Stomach (tissue), 9 donors: ENCODE results near the gene ZC3H14. TPM values are rescaled to one million over a fixed set of nuclear protein-coding genes. Genes with fewer than 3 reads are reported as not detected.
"Not testable (repeated sequence)": the region's sequence is repeated elsewhere in the genome, so short reads cannot be mapped to it uniquely, and the experiment has no call there.

Experiments
- DNase-seq, 2 donors: peaks; one replicate each; pipeline versions ENCODE4 v3.0.0 to v3.0.0-alpha.2; 2013 to 2019
- H3K27ac ChIP-seq, 5 donors: fragments of 200-600 bp in 4 of 5; sonication (generic) in 4 of 5; one replicate each; pipeline ENCODE4 v1.5.1; 2013 to 2019; ENCODE audit warnings: mild to moderate bottlenecking in 1 of 5, moderate library complexity in 1 of 5
- H3K27me3 ChIP-seq, 3 donors: fragments of 200-600 bp; sonication (generic); one replicate each; pipeline ENCODE4 v1.5.1; 2017 to 2019; ENCODE audit warnings: mixed run types in 1 of 3
- H3K36me3 ChIP-seq, 4 donors: fragments of 200-600 bp; sonication (generic); 1 replicate in 3 of 4; 2 replicates in 1 of 4; pipeline ENCODE4 v1.5.1; 2016 to 2019
- H3K4me1 ChIP-seq, 4 donors: fragments of 200-600 bp; sonication (generic); one replicate each; pipeline ENCODE4 v1.5.1; 2016 to 2019
- H3K4me3 ChIP-seq, 4 donors: fragments of 200-600 bp; sonication (generic) in 3 of 4; one replicate each; pipeline ENCODE4 v1.5.1; 2016 to 2019; ENCODE audit warnings: mild to moderate bottlenecking in 1 of 4
- H3K9me3 ChIP-seq, 4 donors: fragments of 200-600 bp; sonication (generic); one replicate each; pipeline ENCODE4 v1.5.1; 2016 to 2019
- EP300 ChIP-seq: sonication (generic); formaldehyde crosslinking; IDR thresholded peaks from one replicate; pipeline ENCODE4 v1.6.1; 2017; ENCODE audit warnings: antibody characterized with exemption
- POLR2A ChIP-seq, 4 donors: fragments of 450-650 bp; IDR thresholded peaks; one replicate each; pipeline ENCODE4 v1.6.1; 2016; ENCODE audit warnings: antibody characterized with exemption in 4 of 4, control low read depth in 2 of 4, mild to moderate bottlenecking in 1 of 4, moderate library complexity in 1 of 4
- POLR2AphosphoS5 ChIP-seq, 3 donors: sonication (generic); formaldehyde crosslinking; IDR thresholded peaks; one replicate each; pipeline ENCODE4 v1.6.1; 2016; ENCODE audit warnings: antibody characterized with exemption in 3 of 3
- WGBS, 5 donors: extraction: QIAGEN DNeasy Blood & Tissue Kit in 3 of 5; methylation state at CpG; one replicate each; pipeline versions ENCODE4 v1.1.5 to v1.1.7; 2013 to 2018; 5-methylcytosine and 5-hydroxymethylcytosine counted together
- intact Hi-C: fragments of 100-400 bp; cut with DNase I; formaldehyde crosslinking; loops from one replicate; pipeline ENCODE4 v1.15.1; 2023; ENCODE audit warnings: low total_unique reads
- polyA plus RNA-seq, 3 donors: library from polyadenylated mRNA; stranded (reverse); fragments of 200-250 nt; gene quantifications; one replicate each; pipeline ENCODE4 v1.2.3, GENCODE V29; 2013
- total RNA-seq, 5 donors: library from RNA; depleted of rRNA; stranded (reverse); fragments of >200 nt; gene quantifications; one replicate each; pipeline versions ENCODE4 v1.1.0 to v1.2.3, GENCODE V29; 2014 to 2016
- TF ChIP-seq, protein P1 (sequence below), 7 experiments: fragments of 450-650 bp in 4 of 7; fragments of 200-600 bp in 3 of 7; sonication (generic) in 3 of 7; IDR thresholded peaks; one replicate each; pipeline ENCODE4 v1.5.1; 2016 to 2019; ENCODE audit warnings: antibody characterized with exemption in 7 of 7, control low read depth in 2 of 7, mild to moderate bottlenecking in 1 of 7
- donor health status: healthy with polysubstance abuse.
- donor health status: Bipolar disorder and iron deficiency.
- donor health status: healthy.

Gene ZC3H14
- total and polyA plus RNA-seq, 8 donors, result 18.0 to 83.9 (median 62.2) TPM

GRCh38 chr14:88518592-88519512 lies 44.0 kb upstream of the ZC3H14 start:
- 68 to 82% (median 77%) methylated on average over 5 of the region's 5 CpGs for WGBS, 5 donors
- no peaks in the 10 kb centered on the region for H3K27me3 ChIP-seq
- H3K4me3 ChIP-seq, result no peak overlapping the region
- TF ChIP-seq POLR2AphosphoS5 (IDR thresholded peaks at IDR 0.05) (no peak), POLR2A (IDR thresholded peaks at IDR 0.05) (no peak), EP300 (no peak)
- TF ChIP-seq, protein P1, sequence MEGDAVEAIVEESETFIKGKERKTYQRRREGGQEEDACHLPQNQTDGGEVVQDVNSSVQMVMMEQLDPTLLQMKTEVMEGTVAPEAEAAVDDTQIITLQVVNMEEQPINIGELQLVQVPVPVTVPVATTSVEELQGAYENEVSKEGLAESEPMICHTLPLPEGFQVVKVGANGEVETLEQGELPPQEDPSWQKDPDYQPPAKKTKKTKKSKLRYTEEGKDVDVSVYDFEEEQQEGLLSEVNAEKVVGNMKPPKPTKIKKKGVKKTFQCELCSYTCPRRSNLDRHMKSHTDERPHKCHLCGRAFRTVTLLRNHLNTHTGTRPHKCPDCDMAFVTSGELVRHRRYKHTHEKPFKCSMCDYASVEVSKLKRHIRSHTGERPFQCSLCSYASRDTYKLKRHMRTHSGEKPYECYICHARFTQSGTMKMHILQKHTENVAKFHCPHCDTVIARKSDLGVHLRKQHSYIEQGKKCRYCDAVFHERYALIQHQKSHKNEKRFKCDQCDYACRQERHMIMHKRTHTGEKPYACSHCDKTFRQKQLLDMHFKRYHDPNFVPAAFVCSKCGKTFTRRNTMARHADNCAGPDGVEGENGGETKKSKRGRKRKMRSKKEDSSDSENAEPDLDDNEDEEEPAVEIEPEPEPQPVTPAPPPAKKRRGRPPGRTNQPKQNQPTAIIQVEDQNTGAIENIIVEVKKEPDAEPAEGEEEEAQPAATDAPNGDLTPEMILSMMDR (IDR thresholded peaks at IDR 0.05), result no peak
- intact Hi-C loops, result no loop called here
- H3K4me1 ChIP-seq, result peaks cover 5 to 56% (median 27%) of the 10 kb centered on the region in 4 donors
- H3K27ac ChIP-seq, result no peak overlapping the region
- DNase-seq, result no peak
- H3K9me3 ChIP-seq, result no peaks in the 10 kb centered on the region
- peaks cover 0 to 26% (median 17%) of the 10 kb centered on the region in 4 donors for H3K36me3 ChIP-seq

- DNase-seq, result no peak
- 83 to 96% (median 90%) methylated on average over 2 of the region's 2 CpGs for WGBS, 5 donors
- Histone ChIP-seq H3K36me3 (peaks cover 0 to 18% (median 12%) of the 10 kb centered on the region in 4 donors), H3K4me3 (no peak overlapping the region), H3K4me1 (peaks cover 5 to 56% (median 27%) of the 10 kb centered on the region in 4 donors), H3K27ac (peak overlapping the region in 1 of 5 donors; percentile 21), H3K27me3 (no peaks in the 10 kb centered on the region), H3K9me3 (no peaks in the 10 kb centered on the region)
- intact Hi-C loops, result no loop called here
- TF ChIP-seq, protein P1 (IDR thresholded peaks at IDR 0.05), result no peak
These were observed 42.9 kb upstream of the ZC3H14 start for GRCh38 chr14:88519907-88520306.

DNA sequence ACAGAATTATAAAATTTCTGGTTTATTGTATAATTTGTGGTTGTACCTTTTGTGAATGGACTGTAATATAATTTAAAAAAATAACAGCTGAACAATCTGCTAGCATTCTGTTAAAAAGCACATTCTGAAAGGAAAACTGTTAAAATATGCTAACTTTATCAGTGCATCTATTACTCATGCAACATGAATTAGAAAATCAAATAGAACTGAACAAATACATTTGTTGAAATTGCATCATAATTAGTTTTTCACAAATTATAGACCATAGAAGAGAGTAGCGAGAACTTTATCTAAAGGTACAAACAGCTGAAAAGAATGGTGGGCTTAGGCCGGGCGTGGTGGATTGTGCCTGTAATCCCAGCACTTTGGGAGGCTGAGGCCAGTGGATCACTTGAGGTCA lies 41.0 kb upstream of the ZC3H14 start:
- DNase-seq, result peak in 1 of 2 donors; percentile 4
- Histone ChIP-seq H3K4me1 (peaks cover 5 to 37% (median 20%) of the 10 kb centered on the region in 4 donors), H3K36me3 (peaks cover 0 to 2% (median 1%) of the 10 kb centered on the region in 4 donors), H3K27ac (peak overlapping the region; percentile 67 to 75 (median 69)), H3K4me3 (no peak overlapping the region), H3K9me3 (no peaks in the 10 kb centered on the region), H3K27me3 (no peaks in the 10 kb centered on the region)
- TF ChIP-seq POLR2A (IDR thresholded peaks at IDR 0.05) (no peak), EP300 (no peak), POLR2AphosphoS5 (IDR thresholded peaks at IDR 0.05) (no peak)
- TF ChIP-seq, protein P1 (IDR thresholded peaks at IDR 0.05), result no peak
- intact Hi-C loops, result no loop called here
- 34 to 70% (median 44%) methylated on average over 3 of the region's 3 CpGs for WGBS, 5 donors

GRCh38 chr14:88522393-88522792 lies 40.4 kb upstream of the ZC3H14 start:
- H3K9me3 ChIP-seq, result no peaks in the 10 kb centered on the region
- H3K27me3 ChIP-seq, result no peaks in the 10 kb centered on the region
- 38 to 58% (median 47%) methylated on average over 3 of the region's 3 CpGs for WGBS, 5 donors
- H3K4me1 ChIP-seq, result peaks cover 5 to 32% (median 18%) of the 10 kb centered on the region in 4 donors
- no peak for DNase-seq
- no peaks in the 10 kb centered on the region for H3K36me3 ChIP-seq
- no peak for TF ChIP-seq EP300
- TF ChIP-seq POLR2A (IDR thresholded peaks at IDR 0.05), result no peak
- TF ChIP-seq POLR2AphosphoS5 (IDR thresholded peaks at IDR 0.05), result no peak
- TF ChIP-seq, protein P1 (IDR thresholded peaks at IDR 0.05), result no peak
- intact Hi-C loops, result no loop called here
- no peak overlapping the region for H3K4me3 ChIP-seq
- H3K27ac ChIP-seq, result peak overlapping the region; percentile 67 to 75 (median 69)

DNA sequence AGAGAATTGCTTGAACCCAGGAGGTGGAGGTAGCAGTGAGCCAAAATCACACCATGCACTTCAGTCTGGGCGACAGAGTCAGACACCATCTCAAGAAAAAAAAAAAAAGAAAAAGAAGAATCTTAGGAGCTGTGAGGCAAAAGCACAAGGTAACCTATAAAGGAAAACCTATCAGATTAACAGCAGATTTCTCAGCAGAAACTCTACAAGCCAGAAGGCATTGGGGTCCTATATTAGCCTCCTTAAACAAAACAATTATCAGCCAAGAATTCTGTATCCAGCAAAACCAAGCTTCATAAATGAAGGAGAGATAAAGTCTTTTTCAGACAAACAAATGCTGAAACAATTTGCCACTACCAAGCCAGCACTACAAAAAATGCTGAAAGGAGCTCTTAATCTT lies 32.9 kb upstream of the ZC3H14 start:
- H3K27ac ChIP-seq, H3K4me3 ChIP-seq, intact Hi-C loops, H3K9me3 ChIP-seq, H3K27me3 ChIP-seq, H3K4me1 ChIP-seq, DNase-seq: not testable (repeated sequence)
- peaks cover 0 to 25% (median 2%) of the 10 kb centered on the region in 4 donors for H3K36me3 ChIP-seq
- 85 to 100% (median 100%) methylated on average over 1 of the region's 1 CpG for WGBS, 5 donors
